CD8-positive, alpha-beta memory T cell (primary cell): ENCODE results near the gene MFSD2A. TPM values are rescaled to one million over a fixed set of nuclear protein-coding genes. Genes with fewer than 3 reads are reported as not detected.
A peak's percentile ranks its signal among the peaks of the same experiment; 100 is the strongest.

Experiments
- CTCF ChIA-PET: fragments of 350-600 bp; sonication (Branson Sonifier 250); formaldehyde crosslinking; loops from one replicate; lab custom pipeline; 2021; ENCODE audit warnings: antibody characterized with exemption; lab: Charles Lee
- POLR2A ChIA-PET: fragments of 350-600 bp; sonication (Branson Sonifier 250); formaldehyde crosslinking; loops from one replicate; lab custom pipeline; 2021; ENCODE audit warnings: antibody characterized with exemption; lab: Charles Lee
- DNase-seq, 5 donors: peaks; one replicate each; pipeline versions ENCODE4 v3.0.0 to v3.0.0-alpha.2; 2020 to 2022; ENCODE audit warnings: mixed read lengths in 1 of 5
- H3K27ac ChIP-seq: one replicate; pipeline ENCODE4 v1.7.0; 2013; ENCODE audit warnings: low read depth, mild to moderate bottlenecking, low read length, moderate library complexity
- H3K27me3 ChIP-seq: 2 replicates; pipeline ENCODE4 v1.7.0; 2013; ENCODE audit warnings: low read length, mild to moderate bottlenecking; ENCODE audit not compliant: insufficient read depth, poor library complexity, severe bottlenecking
- H3K36me3 ChIP-seq: 2 replicates; pipeline ENCODE4 v1.7.0; 2013; ENCODE audit warnings: mild to moderate bottlenecking, low read length, moderate library complexity; ENCODE audit not compliant: insufficient read depth
- H3K4me1 ChIP-seq: 2 replicates; pipeline ENCODE4 v1.7.0; 2013; ENCODE audit warnings: mild to moderate bottlenecking, low read length, moderate library complexity; ENCODE audit not compliant: insufficient read depth
- H3K4me3 ChIP-seq: 2 replicates; pipeline ENCODE4 v1.7.0; 2013; ENCODE audit warnings: mild to moderate bottlenecking, low read length
- H3K9me3 ChIP-seq: 2 replicates; pipeline ENCODE4 v1.7.0; 2013; ENCODE audit warnings: mild to moderate bottlenecking, low read length
- H3K27ac Mint-ChIP-seq, 8 donors: one replicate each; pipeline ENCODE4 v1.8.0; 2020 to 2021; ENCODE audit warnings: mixed read lengths in 8 of 8, mild to moderate bottlenecking in 6 of 8, inconsistent platforms in 3 of 8, moderate library complexity in 3 of 8
- H3K27me3 Mint-ChIP-seq, 2 donors: one replicate each; pipeline ENCODE4 v1.8.0; 2020 to 2021; ENCODE audit warnings: mixed read lengths in 2 of 2, mild to moderate bottlenecking in 1 of 2, moderate library complexity in 1 of 2
- H3K36me3 Mint-ChIP-seq, 3 donors: one replicate each; pipeline ENCODE4 v1.8.0; 2020 to 2021; ENCODE audit warnings: mixed read lengths in 3 of 3, inconsistent platforms in 1 of 3, mild to moderate bottlenecking in 1 of 3
- H3K4me1 Mint-ChIP-seq, 3 donors: one replicate each; pipeline ENCODE4 v1.8.0; 2020 to 2021; ENCODE audit warnings: mixed read lengths in 3 of 3, inconsistent platforms in 1 of 3, mild to moderate bottlenecking in 1 of 3
- H3K4me3 Mint-ChIP-seq, 7 donors: one replicate each; pipeline ENCODE4 v1.8.0; 2020 to 2021; ENCODE audit warnings: mixed read lengths in 7 of 7, mild to moderate bottlenecking in 6 of 7, moderate library complexity in 4 of 7, inconsistent platforms in 2 of 7
- H3K9me3 Mint-ChIP-seq, 5 donors: one replicate each; pipeline ENCODE4 v1.8.0; 2020 to 2022; ENCODE audit warnings: mixed read lengths in 5 of 5, mild to moderate bottlenecking in 3 of 5, moderate library complexity in 2 of 5, inconsistent platforms in 1 of 5
- polyA plus RNA-seq: library from polyadenylated mRNA; unstranded; fragments of 300-500 nt; fragmentation: Illumina TruSeq; gene quantifications from one replicate; pipeline ENCODE4 v1.2.3, GENCODE V29; 2021
- total RNA-seq, 2 experiments: library from RNA; stranded (reverse); gene quantifications; one replicate each; pipeline ENCODE4 v1.2.3, GENCODE V29; 2021

Gene MFSD2A
- total and polyA plus RNA-seq, 3 experiments from 2014 or later, result 0.13 to 28.7 (median 23.8) TPM

DNA sequence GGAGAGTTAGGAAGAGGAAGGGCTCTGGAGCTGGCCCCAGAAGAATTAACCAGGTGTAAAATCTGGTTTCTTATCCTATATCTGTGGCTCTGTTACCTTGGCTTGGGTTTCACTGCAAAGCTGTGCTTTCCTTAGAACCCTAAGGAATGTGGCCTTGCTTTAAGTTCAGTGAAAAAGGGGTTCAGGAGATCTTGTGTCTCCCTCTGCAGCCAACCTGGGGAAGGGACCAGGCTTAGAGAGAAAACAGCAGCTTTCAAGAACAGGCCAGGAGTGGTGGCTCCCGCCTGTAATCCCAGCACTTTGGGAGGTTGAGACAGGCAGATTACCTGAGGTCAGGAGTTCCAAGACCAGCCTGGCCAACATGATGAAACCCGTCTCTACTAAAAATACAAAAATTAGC lies 37.1 kb upstream of the MFSD2A start:
- CTCF ChIA-PET, result interaction anchor here (3.1 to 4.2 kb wide), 2 partner anchors 53 to 115 kb away, joined by 31 to 75 read pairs; no protein-coding TSS in a partner anchor
- peaks cover 4% of the 10 kb centered on the region for H3K4me1 ChIP-seq
- Mint-ChIP-seq H3K4me3 (no peak overlapping the region), H3K9me3 (no peaks in the 10 kb centered on the region), H3K27me3 (peaks cover 1 to 9% of the 10 kb centered on the region in 2 donors), H3K27ac (no peak overlapping the region), H3K36me3 (no peaks in the 10 kb centered on the region), H3K4me1 (peaks cover 0 to 3% (median 0%) of the 10 kb centered on the region in 3 donors)
- H3K4me3 ChIP-seq, result no peak overlapping the region
- no peaks in the 10 kb centered on the region for H3K36me3 ChIP-seq
- H3K27me3 ChIP-seq, result no peaks in the 10 kb centered on the region
- no peaks in the 10 kb centered on the region for H3K9me3 ChIP-seq
- DNase-seq, result no peak
- POLR2A ChIA-PET, result no interaction called here
- no peak overlapping the region for H3K27ac ChIP-seq

GRCh38 chr1:39919545-39919944 lies 35.4 kb upstream of the MFSD2A start:
- Histone ChIP-seq H3K27ac (no peak overlapping the region), H3K4me3 (no peak overlapping the region), H3K36me3 (no peaks in the 10 kb centered on the region), H3K4me1 (peaks cover 4% of the 10 kb centered on the region), H3K9me3 (no peaks in the 10 kb centered on the region), H3K27me3 (no peaks in the 10 kb centered on the region)
- ChIA-PET POLR2A (no interaction called here), CTCF (interaction anchor here (0.7 to 4.2 kb wide), 18 partner anchors 9 to 272 kb away, joined by 3 to 75 read pairs (median 4); no protein-coding TSS in a partner anchor)
- no peak overlapping the region for H3K27ac Mint-ChIP-seq
- H3K4me1 Mint-ChIP-seq, result peaks cover 0 to 3% (median 0%) of the 10 kb centered on the region in 3 donors
- peaks cover 1 to 9% of the 10 kb centered on the region in 2 donors for H3K27me3 Mint-ChIP-seq
- no peaks in the 10 kb centered on the region for H3K36me3 Mint-ChIP-seq
- H3K4me3 Mint-ChIP-seq, result no peak overlapping the region
- no peaks in the 10 kb centered on the region for H3K9me3 Mint-ChIP-seq
- peak in 4 of 5 donors; percentile 8 to 61 (median 54) for DNase-seq

DNA sequence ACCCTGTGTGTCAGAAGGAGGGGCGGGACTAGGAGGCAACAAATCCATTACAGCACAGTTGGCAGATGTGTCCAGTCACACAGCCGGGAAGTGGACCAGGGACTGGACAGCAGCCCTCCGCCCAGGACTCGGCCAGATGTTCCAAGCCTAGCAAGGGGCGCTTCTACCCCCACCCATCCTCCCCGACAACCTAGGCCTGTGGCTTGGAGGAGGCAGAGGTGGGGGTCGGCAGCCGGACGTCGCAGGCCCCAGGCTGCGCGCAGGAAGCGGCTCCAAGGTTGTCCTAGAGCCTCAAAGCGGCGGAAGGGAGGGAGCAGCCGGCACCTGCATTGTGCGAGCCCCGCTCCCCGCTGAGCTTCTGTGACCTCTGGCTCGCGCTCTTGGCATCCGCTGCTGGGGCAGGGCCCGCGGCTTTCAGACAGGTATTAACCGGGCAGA lies 32.7 kb upstream of the MFSD2A start:
- H3K4me1 ChIP-seq, result peaks cover 4% of the 10 kb centered on the region
- Mint-ChIP-seq H3K36me3 (no peaks in the 10 kb centered on the region), H3K27me3 (peaks cover 1 to 9% of the 10 kb centered on the region in 2 donors), H3K4me3 (no peak overlapping the region), H3K27ac (no peak overlapping the region), H3K4me1 (peaks cover 0 to 3% (median 0%) of the 10 kb centered on the region in 3 donors), H3K9me3 (no peaks in the 10 kb centered on the region)
- no peak for DNase-seq
- H3K27ac ChIP-seq, result no peak overlapping the region
- H3K9me3 ChIP-seq, result no peaks in the 10 kb centered on the region
- H3K4me3 ChIP-seq, result no peak overlapping the region
- H3K27me3 ChIP-seq, result no peaks in the 10 kb centered on the region
- H3K36me3 ChIP-seq, result no peaks in the 10 kb centered on the region
- POLR2A ChIA-PET, result no interaction called here
- CTCF ChIA-PET, result interaction anchor here (1.1 to 4.2 kb wide), 2 partner anchors 20 to 48 kb away, joined by 5 to 75 read pairs; partner anchors contain the start of gene MYCL

DNA sequence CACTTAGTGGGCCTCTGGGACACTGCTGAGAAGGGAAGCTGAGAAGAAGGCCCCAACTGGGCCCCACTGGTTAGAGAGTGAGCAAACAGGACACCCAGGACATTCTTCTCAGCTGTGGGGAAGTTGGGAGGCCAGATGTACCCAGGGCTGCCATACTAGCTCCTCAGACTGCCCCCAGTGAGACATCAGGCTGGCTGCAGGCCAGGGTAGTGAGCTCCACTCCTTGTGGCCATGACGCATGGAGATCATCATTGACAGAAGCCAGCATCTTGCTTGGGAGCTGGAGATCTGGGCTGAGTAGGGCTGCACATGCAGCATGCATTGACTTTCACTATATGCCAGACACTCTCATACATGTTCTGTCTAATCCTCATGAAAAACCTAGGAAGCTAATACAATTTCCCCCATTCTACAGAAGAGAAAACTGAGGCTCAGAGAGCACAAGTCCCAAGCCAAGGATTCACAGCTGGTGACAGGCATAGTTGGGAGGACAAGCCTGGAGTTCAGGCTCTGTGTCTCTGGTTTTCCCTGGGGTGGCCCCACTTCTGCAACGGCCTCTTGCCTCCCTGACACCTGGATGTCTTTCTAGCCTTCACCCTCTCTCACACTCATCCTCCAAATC lies 29.1 kb upstream of the MFSD2A start:
- H3K9me3 ChIP-seq, result no peaks in the 10 kb centered on the region
- Mint-ChIP-seq H3K27ac (peak overlapping the region in 3 of 8 donors; percentile 5 to 65 (median 38)), H3K9me3 (no peaks in the 10 kb centered on the region)

DNA sequence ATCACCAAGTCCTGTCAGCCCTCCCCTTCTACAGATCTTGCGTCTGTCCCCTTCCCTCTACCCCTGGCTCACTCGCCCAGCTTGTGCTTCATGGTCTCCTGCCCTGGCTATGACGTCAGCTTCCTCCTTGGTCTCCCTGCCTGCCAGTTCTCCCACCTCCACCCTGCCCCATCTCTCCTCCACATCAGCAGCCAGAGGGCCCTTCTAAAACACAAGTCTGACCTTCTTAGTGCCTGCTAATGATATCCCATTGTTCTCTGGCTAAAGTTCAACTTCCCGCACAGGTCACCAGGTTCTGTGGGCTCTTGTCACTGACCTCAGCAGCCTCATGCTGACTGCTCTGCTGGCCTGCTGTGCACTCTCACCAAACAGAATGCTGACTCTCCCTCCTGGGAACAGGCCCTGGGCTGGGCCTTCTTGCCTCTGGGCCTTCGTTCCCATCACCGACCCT lies 28.6 kb upstream of the MFSD2A start:
- H3K36me3 ChIP-seq, result no peaks in the 10 kb centered on the region
- Mint-ChIP-seq H3K27ac (peak overlapping the region in 2 of 8 donors; percentile 5 to 65), H3K4me1 (no peaks in the 10 kb centered on the region), H3K36me3 (no peaks in the 10 kb centered on the region), H3K27me3 (peaks cover 0 to 6% of the 10 kb centered on the region in 2 donors), H3K4me3 (no peak overlapping the region), H3K9me3 (no peaks in the 10 kb centered on the region)
- no peak overlapping the region for H3K4me3 ChIP-seq
- no peaks in the 10 kb centered on the region for H3K9me3 ChIP-seq
- no peaks in the 10 kb centered on the region for H3K27me3 ChIP-seq
- H3K27ac ChIP-seq, result no peak overlapping the region
- CTCF ChIA-PET, result interaction anchor here (0.6 kb wide), 1 partner anchor 47 kb away, joined by 3 read pairs; no protein-coding TSS in a partner anchor
- POLR2A ChIA-PET, result no interaction called here
- no peak for DNase-seq
- no peaks in the 10 kb centered on the region for H3K4me1 ChIP-seq

More for the DNA sequence above, 29.1 kb upstream of the MFSD2A start:
- Mint-ChIP-seq H3K4me1 (no peaks in the 10 kb centered on the region), H3K4me3 (no peak overlapping the region), H3K36me3 (no peaks in the 10 kb centered on the region), H3K27me3 (peaks cover 0 to 5% of the 10 kb centered on the region in 2 donors)
- no peak overlapping the region for H3K27ac ChIP-seq
- H3K4me1 ChIP-seq, result no peaks in the 10 kb centered on the region
- no peak overlapping the region for H3K4me3 ChIP-seq
- ChIA-PET CTCF (interaction anchor here (0.9 kb wide), 1 partner anchor 14 kb away, joined by 3 read pairs; no protein-coding TSS in a partner anchor), POLR2A (no interaction called here)
- H3K27me3 ChIP-seq, result no peaks in the 10 kb centered on the region
- no peak for DNase-seq
- no peaks in the 10 kb centered on the region for H3K36me3 ChIP-seq

DNA sequence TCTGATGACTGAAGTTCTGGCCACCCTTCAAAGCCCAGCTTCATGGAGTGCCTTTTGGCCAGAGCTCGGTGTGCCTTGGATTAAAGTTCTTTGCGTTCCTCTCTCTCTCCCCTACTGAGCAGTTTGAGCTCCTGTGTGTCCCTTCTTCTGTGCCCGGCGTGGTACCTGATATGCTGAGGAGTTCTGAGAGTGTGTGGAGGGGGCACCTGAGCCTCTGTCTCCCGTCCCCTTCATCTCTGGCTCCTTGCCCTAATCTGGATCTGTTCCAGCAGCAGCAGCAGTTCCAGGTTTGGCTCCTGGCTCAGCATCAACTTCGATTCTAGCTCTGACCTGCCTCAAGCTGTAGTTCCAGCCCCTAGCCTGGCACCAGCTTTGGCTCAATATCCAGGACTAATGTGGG lies 28.1 kb upstream of the MFSD2A start:
- H3K9me3 Mint-ChIP-seq, result no peaks in the 10 kb centered on the region
- no peaks in the 10 kb centered on the region for H3K36me3 Mint-ChIP-seq
- H3K4me1 Mint-ChIP-seq, result no peaks in the 10 kb centered on the region
- Histone ChIP-seq H3K4me3 (no peak overlapping the region), H3K36me3 (no peaks in the 10 kb centered on the region), H3K4me1 (no peaks in the 10 kb centered on the region), H3K27me3 (no peaks in the 10 kb centered on the region), H3K27ac (no peak overlapping the region), H3K9me3 (no peaks in the 10 kb centered on the region)
- ChIA-PET POLR2A (no interaction called here), CTCF (interaction anchor here (0.6 kb wide), 1 partner anchor 47 kb away, joined by 3 read pairs; no protein-coding TSS in a partner anchor)
- no peak for DNase-seq
- no peak overlapping the region for H3K4me3 Mint-ChIP-seq
- peaks cover 0 to 6% of the 10 kb centered on the region in 2 donors for H3K27me3 Mint-ChIP-seq
- peak overlapping the region in 1 of 8 donors; percentile 65 for H3K27ac Mint-ChIP-seq

GRCh38 chr1:39927538-39927937 lies 27.4 kb upstream of the MFSD2A start:
- H3K4me1 Mint-ChIP-seq, result no peaks in the 10 kb centered on the region
- no peak for DNase-seq
- H3K27ac Mint-ChIP-seq, result peak overlapping the region in 1 of 8 donors; percentile 5
- Histone ChIP-seq H3K4me1 (no peaks in the 10 kb centered on the region), H3K36me3 (no peaks in the 10 kb centered on the region), H3K27ac (no peak overlapping the region), H3K4me3 (no peak overlapping the region), H3K27me3 (no peaks in the 10 kb centered on the region), H3K9me3 (no peaks in the 10 kb centered on the region)
- POLR2A ChIA-PET, result no interaction called here
- CTCF ChIA-PET, result no interaction called here
- H3K4me3 Mint-ChIP-seq, result no peak overlapping the region
- H3K9me3 Mint-ChIP-seq, result no peaks in the 10 kb centered on the region
- H3K27me3 Mint-ChIP-seq, result peaks cover 0 to 5% of the 10 kb centered on the region in 2 donors
- no peaks in the 10 kb centered on the region for H3K36me3 Mint-ChIP-seq
